SK-N-SH (cell line): ENCODE results near the gene CHMP4A. TPM values are rescaled to one million over a fixed set of nuclear protein-coding genes. Genes with fewer than 3 reads are reported as not detected.
"Not testable (repeated sequence)": the region's sequence is repeated elsewhere in the genome, so short reads cannot be mapped to it uniquely, and the experiment has no call there.

Experiments used
- CTCF ChIA-PET: fragments of 300-600, 350-600 bp; formaldehyde crosslinking; extraction: SDS; loops from one replicate; lab custom pipeline; 2021; lab: Yijun Ruan, JAX
- POLR2A ChIA-PET: fragments of 350-600 bp; sonication (Branson Sonifier 250); formaldehyde crosslinking; extraction: SDS; loops from one replicate; lab custom pipeline; 2020; ENCODE audit warnings: antibody characterized with exemption, inconsistent platforms; lab: Yijun Ruan, JAX
- DNase-seq: peaks from one replicate; pipeline ENCODE4 v3.0.0; 2012
- H2AFZ ChIP-seq: fragments of 200-600 bp; sonication (generic); 2 replicates; pipeline ENCODE4 v1.8.1; 2016; ENCODE audit warnings: antibody characterized with exemption, mild to moderate bottlenecking, low read depth
- H3F3A ChIP-seq: fragments of 200-600 bp; sonication (generic); replicated peaks from 2 replicates; pipeline ENCODE3; 2016; ENCODE audit warnings: antibody characterized with exemption, mild to moderate bottlenecking; ENCODE audit not compliant: insufficient read depth
- H3K27ac ChIP-seq, 2 experiments: fragments of 200-500 bp in 1 of 2; fragments of 200-600 bp in 1 of 2; sonication (Bioruptor generic) in 1 of 2; sonication (generic), shearing (Covaris generic) in 1 of 2; 2 replicates each; pipeline versions ENCODE4 v1.5.1 to v1.6.1; 2014 to 2016; ENCODE audit warnings: low read depth in 2 of 2, inconsistent platforms in 1 of 2, low read length in 1 of 2, mild to moderate bottlenecking in 1 of 2, mixed read lengths in 1 of 2
- H3K27me3 ChIP-seq: fragments of 200-600 bp; sonication (generic), shearing (Covaris generic); 2 replicates; pipeline ENCODE4 v1.6.1; 2016; ENCODE audit warnings: mixed run types; ENCODE audit not compliant: insufficient read depth
- H3K36me3 ChIP-seq, 2 experiments: fragments of 200-500 bp in 1 of 2; fragments of 200-600 bp in 1 of 2; sonication (Bioruptor generic) in 1 of 2; sonication (generic) in 1 of 2; replicated peaks in 1 of 2; 2 replicates each; pipeline versions ENCODE3 to v1.5.1; 2014 to 2016; ENCODE audit warnings: low read length in 1 of 2, mild to moderate bottlenecking in 1 of 2; ENCODE audit not compliant: insufficient read depth in 2 of 2, control insufficient read depth in 1 of 2
- H3K4me1 ChIP-seq, 2 experiments: fragments of 200-500 bp in 1 of 2; fragments of 200-600 bp in 1 of 2; sonication (Bioruptor generic) in 1 of 2; sonication (generic), shearing (Covaris generic) in 1 of 2; 2 replicates each; pipeline versions ENCODE4 v1.5.1 to v1.6.1; 2014 to 2016; ENCODE audit warnings: low read depth in 1 of 2, low read length in 1 of 2, mixed run types in 1 of 2; ENCODE audit not compliant: insufficient read depth in 2 of 2, control insufficient read depth in 1 of 2
- H3K4me2 ChIP-seq: fragments of 200-600 bp; sonication (generic), shearing (Covaris generic); 2 replicates; pipeline ENCODE4 v1.6.1; 2017; ENCODE audit warnings: mixed run types
- H3K4me3 ChIP-seq, 2 experiments: fragments of 200-500 bp in 1 of 2; fragments of 200-600 bp in 1 of 2; sonication (Bioruptor generic) in 1 of 2; sonication (generic), shearing (Covaris generic) in 1 of 2; 2 replicates each; pipeline versions ENCODE4 v1.5.1 to v1.8.1; 2014 to 2016; ENCODE audit warnings: low read depth in 2 of 2, inconsistent platforms in 1 of 2, low read length in 1 of 2, mild to moderate bottlenecking in 1 of 2, mixed read lengths in 1 of 2, moderate library complexity in 1 of 2
- H3K79me2 ChIP-seq: fragments of 200-600 bp; sonication (generic); 2 replicates; pipeline ENCODE4 v1.8.1; 2017; ENCODE audit warnings: mild to moderate bottlenecking; ENCODE audit not compliant: insufficient read depth
- H3K9ac ChIP-seq: fragments of 200-600 bp; sonication (generic); 2 replicates; pipeline ENCODE4 v1.6.1; 2017; ENCODE audit warnings: mixed run types
- H3K9me2 ChIP-seq: fragments of 200-600 bp; sonication (generic); 2 replicates; pipeline ENCODE4 v1.6.1; 2017; ENCODE audit warnings: mixed run types
- H3K9me3 ChIP-seq: fragments of 200-600 bp; sonication (generic); 2 replicates; pipeline ENCODE4 v1.6.1; 2017; ENCODE audit warnings: mixed run types, mild to moderate bottlenecking, moderate library complexity
- H4K20me1 ChIP-seq: fragments of 200-600 bp; sonication (generic); 2 replicates; pipeline ENCODE4 v1.6.1; 2017; ENCODE audit warnings: mild to moderate bottlenecking, mixed run types; ENCODE audit not compliant: insufficient read depth
- ELF1 ChIP-seq: IDR thresholded peaks from 2 replicates; pipeline ENCODE4 v1.4.0; 2012
- EP300 ChIP-seq, 2 experiments: IDR thresholded peaks; 2 replicates each; pipeline versions ENCODE4 v1.4.0 to v1.6.1; 2012; ENCODE audit warnings: borderline replicate concordance in 1 of 2, low read depth in 1 of 2, low read length in 1 of 2
- EZH2phosphoT487 ChIP-seq: fragments of 200-600 bp; sonication (generic); IDR thresholded peaks from 2 replicates; pipeline ENCODE4 v1.6.1; 2017; ENCODE audit warnings: low read depth, mixed run types, mild to moderate bottlenecking, antibody characterized with exemption, moderate library complexity, borderline replicate concordance
- FOXM1 ChIP-seq: IDR thresholded peaks from 2 replicates; pipeline ENCODE4 v1.4.0; 2012; ENCODE audit warnings: low read depth, mild to moderate bottlenecking
- IRF3 ChIP-seq: fragments of 150-350 bp; IDR thresholded peaks from 2 replicates; pipeline ENCODE4 v1.6.1; 2016; ENCODE audit warnings: mild to moderate bottlenecking, low read depth, low read length
- MEF2A ChIP-seq: IDR thresholded peaks from 2 replicates; pipeline ENCODE4 v1.4.0; 2012; ENCODE audit warnings: low read depth, borderline replicate concordance
- MXI1 ChIP-seq: IDR thresholded peaks from 2 replicates; pipeline ENCODE4 v1.6.1; 2012; ENCODE audit warnings: mild to moderate bottlenecking, low read depth, low read length, improper control_type of control experiment
- NFIC ChIP-seq: IDR thresholded peaks from 2 replicates; pipeline ENCODE4 v1.4.0; 2012; ENCODE audit warnings: borderline replicate concordance
- PBX3 ChIP-seq: IDR thresholded peaks from 2 replicates; pipeline ENCODE4; 2012
- RAD21 ChIP-seq: IDR thresholded peaks from 2 replicates; pipeline ENCODE4 v1.6.1; 2012; ENCODE audit warnings: mild to moderate bottlenecking, low read length
- RCOR1 ChIP-seq: fragments of 150-350 bp; IDR thresholded peaks from 2 replicates; pipeline ENCODE4 v1.6.1; 2017; ENCODE audit warnings: antibody characterized with exemption, low read length
- REST ChIP-seq: IDR thresholded peaks from 2 replicates; pipeline ENCODE4 v1.6.1; 2012; ENCODE audit warnings: mild to moderate bottlenecking, low read depth, low read length, moderate library complexity
- RFX5 ChIP-seq: IDR thresholded peaks from 2 replicates; pipeline ENCODE4 v1.6.1; 2012; ENCODE audit warnings: mild to moderate bottlenecking, improper control_type of control experiment, low read length
- RXRA ChIP-seq: IDR thresholded peaks from 2 replicates; pipeline ENCODE4 v1.4.0; 2012; ENCODE audit warnings: low read depth, mild to moderate bottlenecking, borderline replicate concordance
- SIN3A ChIP-seq: IDR thresholded peaks from 2 replicates; pipeline ENCODE4 v1.6.1; 2012; ENCODE audit warnings: low read depth, mild to moderate bottlenecking, low read length, moderate library complexity, borderline replicate concordance
- SMC3 ChIP-seq: IDR thresholded peaks from 2 replicates; pipeline ENCODE4 v1.6.1; 2012; ENCODE audit warnings: low read depth, low read length, improper control_type of control experiment
- TAF1 ChIP-seq: IDR thresholded peaks from 2 replicates; pipeline ENCODE4 v1.6.1; 2012; ENCODE audit warnings: low read depth, mild to moderate bottlenecking, low read length, moderate library complexity, borderline replicate concordance
- TCF12 ChIP-seq: IDR thresholded peaks from 2 replicates; pipeline ENCODE4 v1.4.0; 2012
- TEAD4 ChIP-seq: IDR thresholded peaks from 2 replicates; pipeline ENCODE4 v1.4.0; 2012; ENCODE audit warnings: mild to moderate bottlenecking, borderline replicate concordance; ENCODE audit not compliant: insufficient read depth
- ZBTB33 ChIP-seq: IDR thresholded peaks from 2 replicates; pipeline ENCODE4 v1.4.0; 2012; ENCODE audit warnings: low read depth, borderline replicate concordance
- WGBS: methylation state at CpG from one replicate; pipeline ENCODE4 v1.1.6; 2017; ENCODE audit warnings: low lambda C conversion rate; 5-methylcytosine and 5-hydroxymethylcytosine counted together
- polyA plus RNA-seq, 3 experiments: library from polyadenylated mRNA; depleted of rRNA; stranded (reverse); fragments of >200 nt; gene quantifications; 2 replicates each; pipeline ENCODE4 v1.2.3, GENCODE V29; 2012

Gene CHMP4A
- polyA plus RNA-seq, 1 of the 3 experiments (the other 2 are of a cell fraction) = 92.4 TPM

- POLR2A ChIA-PET = interaction anchor here (1.1 kb wide), 1 partner anchor 62 kb away, joined by 4 read pairs; no protein-coding TSS in a partner anchor
- CTCF ChIA-PET = interaction anchor here (1.1 to 12.0 kb wide), 8 partner anchors 10 to 190 kb away, joined by 3 to 191 read pairs (median 4); partner anchors contain the start of genes CIDEB, DHRS1, NOP9 and RABGGTA
- Histone ChIP-seq H3K9me2 (no peaks in the 10 kb centered on the region), H3K27me3 (no peaks in the 10 kb centered on the region), H3K9me3 (no peaks in the 10 kb centered on the region), H3K36me3 (no peaks in the 10 kb centered on the region), H3K27ac (no peak overlapping the region), H4K20me1 (no peaks in the 10 kb centered on the region), H3F3A (peaks cover 13% of the 10 kb centered on the region), H3K9ac (no peak overlapping the region), H3K4me2 (no peak overlapping the region), H3K4me1 (peaks cover 7% of the 10 kb centered on the region in 2 experiments; a peak in 1 of 4 replicates), H3K79me2 (peaks cover 2% of the 10 kb centered on the region), H2AFZ (no peak overlapping the region), H3K4me3 (no peak overlapping the region)
- DNase-seq = no peak
- no peak for TF ChIP-seq RFX5
- no peak for TF ChIP-seq TEAD4
- TF ChIP-seq REST = no peak
- no peak for TF ChIP-seq TAF1
- TF ChIP-seq RAD21 = no peak
- TF ChIP-seq ELF1 = no peak
- no peak for TF ChIP-seq MEF2A
- no peak for TF ChIP-seq PBX3
- TF ChIP-seq EZH2phosphoT487 = no peak
- no peak for TF ChIP-seq MXI1
- TF ChIP-seq NFIC = no peak
- TF ChIP-seq RCOR1 = no peak
- TF ChIP-seq SIN3A = no peak
- TF ChIP-seq SMC3 = no peak
- no peak for TF ChIP-seq RXRA
- TF ChIP-seq EP300 (IDR thresholded peaks at IDR 0.05; ENCODE audit: borderline replicate concordance in 1 of 2, low read depth in 1 of 2, low read length in 1 of 2) = no peak
- no peak for TF ChIP-seq TCF12
- no peak for TF ChIP-seq IRF3
- no peak for TF ChIP-seq FOXM1
- no peak for TF ChIP-seq ZBTB33
- 77% methylated on average over 3 of the region's 3 CpGs for WGBS
Measured at GRCh38 chr14:24246765-24247212, 33.5 kb upstream of the CHMP4A start.

GRCh38 chr14:24245350-24245749, 32.1 kb upstream of the CHMP4A start:
- H3K9me3 ChIP-seq, H3K9ac ChIP-seq, DNase-seq, H3K36me3 ChIP-seq, H3K4me3 ChIP-seq, H3K27ac ChIP-seq, H4K20me1 ChIP-seq, H3K4me2 ChIP-seq, H2AFZ ChIP-seq, POLR2A ChIA-PET, H3K9me2 ChIP-seq, H3K27me3 ChIP-seq: not testable (repeated sequence)
- 92% methylated on average over 11 of the region's 11 CpGs for WGBS
- Histone ChIP-seq H3K79me2 (peaks cover 17% of the 10 kb centered on the region), H3F3A (peaks cover 13% of the 10 kb centered on the region), H3K4me1 (peaks cover 15 to 20% of the 10 kb centered on the region in 2 experiments; a peak in 2 of 4 replicates)
- CTCF ChIA-PET = interaction anchor here (1.3 to 12.0 kb wide), 4 partner anchors 11 to 121 kb away, joined by 4 to 191 read pairs (median 24); partner anchors contain the start of genes DHRS1 and NOP9
